GM18951 (cell line): ENCODE measurements around the gene LSS.
"Not testable (repeated sequence)": the region's sequence is repeated elsewhere in the genome, so short reads cannot be mapped to it uniquely, and the experiment has no call there.

Experiments used
- POLR2A ChIP-seq: IDR thresholded peaks from 4 replicates; pipeline ENCODE4 v1.6.1; 2011; ENCODE audit warnings: mild to moderate bottlenecking; ENCODE audit not compliant: insufficient read length, insufficient read depth; ENCODE audit errors: extremely low read depth
- in situ Hi-C: fragments of 300-500 bp; cut with MboI; formaldehyde crosslinking; loops from one replicate; pipeline ENCODE4 v1.12.0; 2022; ENCODE audit warnings: low sequenced_read_pairs, mixed read lengths, inconsistent platforms; ENCODE audit not compliant: unreplicated experiment

LSS gene

GRCh38 chr21:46211376-46211775 is 17.2 kb downstream of the LSS start:
- no peak for TF ChIP-seq POLR2A
- in situ Hi-C loops: no loop called here

GRCh38 chr21:46210378-46211136 is 18.0 kb downstream of the LSS start:
- in situ Hi-C loops: no loop called here
- TF ChIP-seq POLR2A: no peak

- in situ Hi-C loops: no loop called here
- TF ChIP-seq POLR2A: no peak
Observed at GRCh38 chr21:46208761-46209721, 19.5 kb downstream of the LSS start.

GRCh38 chr21:46207920-46208591 is 20.5 kb downstream of the LSS start:
- in situ Hi-C loops: no loop called here
- TF ChIP-seq POLR2A: no peak

- in situ Hi-C loops: no loop called here
Observed at GRCh38 chr21:46207006-46207919, 21.3 kb downstream of the LSS start.

GRCh38 chr21:46206163-46207005 is 22.2 kb downstream of the LSS start:
- no peak for TF ChIP-seq POLR2A
- in situ Hi-C loops: no loop called here

More at GRCh38 chr21:46207006-46207919, 21.3 kb downstream of the LSS start:
- TF ChIP-seq POLR2A: no peak

GRCh38 chr21:46205766-46206162 is 22.8 kb downstream of the LSS start:
- in situ Hi-C loops: no loop called here
- no peak for TF ChIP-seq POLR2A

- in situ Hi-C loops: no loop called here
- TF ChIP-seq POLR2A: no peak
Observed at GRCh38 chr21:46205166-46205565, 23.4 kb downstream of the LSS start.

- in situ Hi-C loops: no loop called here
- TF ChIP-seq POLR2A: no peak
Observed at GRCh38 chr21:46203203-46203600, 25.4 kb downstream of the LSS start.

GRCh38 chr21:46202592-46203202 is 25.9 kb downstream of the LSS start:
- TF ChIP-seq POLR2A: no peak
- in situ Hi-C loops: no loop called here

GRCh38 chr21:46200877-46201803 is 27.4 kb downstream of the LSS start:
- in situ Hi-C loops: not testable (repeated sequence)
